Transverse colon (tissue), 4 donors: ENCODE measurements around the gene SYT12. TPM values are rescaled to one million over a fixed set of nuclear protein-coding genes. Genes with fewer than 3 reads are reported as not detected.
A peak's percentile ranks its signal among the peaks of the same experiment; 100 is the strongest.

Experiments
- DNase-seq: peaks from one replicate; pipeline ENCODE4 v3.0.0-alpha.2; 2019
- H3K27ac ChIP-seq, 4 donors: fragments of 200-600 bp; sonication (generic); 2 replicates each; pipeline ENCODE4 v1.5.1; 2016 to 2018; ENCODE audit warnings: inconsistent platforms in 4 of 4
- H3K27me3 ChIP-seq: fragments of 200-600 bp; sonication (generic); 2 replicates; pipeline ENCODE4 v1.5.1; 2017; ENCODE audit warnings: inconsistent platforms
- H3K36me3 ChIP-seq, 4 donors: fragments of 200-600 bp; sonication (generic); 2 replicates each; pipeline ENCODE4 v1.5.1; 2017 to 2019; ENCODE audit warnings: inconsistent platforms in 4 of 4
- H3K4me1 ChIP-seq, 4 donors: fragments of 200-600 bp; sonication (generic); 2 replicates each; pipeline ENCODE4 v1.5.1; 2017 to 2020; ENCODE audit warnings: inconsistent platforms in 4 of 4
- H3K4me3 ChIP-seq, 4 donors: fragments of 200-600 bp; sonication (generic); 1 replicate in 1 of 4; 2 replicates in 3 of 4; pipeline versions ENCODE4 v1.5.1 to v1.6.1; 2017 to 2019; ENCODE audit warnings: inconsistent platforms in 4 of 4
- H3K9me3 ChIP-seq, 2 donors: fragments of 200-600 bp; sonication (generic); 2 replicates each; pipeline ENCODE4 v1.5.1; 2017 to 2019; ENCODE audit warnings: inconsistent platforms in 2 of 2
- CTCF ChIP-seq, 5 experiments: fragments of 200-600 bp in 3 of 5; fragments of 450-650 bp in 2 of 5; sonication (generic) in 3 of 5; IDR thresholded peaks; 1 replicate in 2 of 5; 2 replicates in 3 of 5; pipeline ENCODE4 v1.5.1; 2016 to 2017; ENCODE audit warnings: antibody characterized with exemption in 5 of 5, inconsistent platforms in 3 of 5, mild to moderate bottlenecking in 2 of 5, moderate library complexity in 1 of 5
- EP300 ChIP-seq: sonication (generic); formaldehyde crosslinking; IDR thresholded peaks from one replicate; pipeline ENCODE4 v1.6.1; 2017; ENCODE audit warnings: antibody characterized with exemption, low read depth
- POLR2A ChIP-seq: fragments of 450-650 bp; IDR thresholded peaks from one replicate; pipeline ENCODE4 v1.6.1; 2016; ENCODE audit warnings: antibody characterized with exemption, mild to moderate bottlenecking, moderate library complexity
- POLR2AphosphoS5 ChIP-seq, 3 donors: sonication (generic); formaldehyde crosslinking; IDR thresholded peaks; one replicate each; pipeline ENCODE4 v1.6.1; 2016; ENCODE audit warnings: antibody characterized with exemption in 3 of 3
- WGBS, 2 donors: methylation state at CpG; one replicate each; pipeline ENCODE4 v1.1.5; 2018; ENCODE audit warnings: low coverage in 1 of 2; 5-methylcytosine and 5-hydroxymethylcytosine counted together
- in situ Hi-C, 4 donors: fragments of 200-750 bp; cut with MboI; loops; one replicate each; pipeline versions ENCODE4 v1.15.0 to v1.15.1; 2017; ENCODE audit warnings: low sequenced_read_pairs in 3 of 4, low pct_ligation_motif_present in 1 of 4, low pct_unique_long_range_greater_than_20kb in 1 of 4
- intact Hi-C: fragments of 100-400 bp; cut with DNase I; formaldehyde crosslinking; loops from one replicate; pipeline ENCODE4 v1.15.1; 2023; ENCODE audit warnings: low total_unique reads
- total RNA-seq, 4 donors: library from RNA; depleted of rRNA; stranded (reverse); fragments of >200 nt; gene quantifications; one replicate each; pipeline ENCODE4 v1.1.0, GENCODE V29; 2016

SYT12 gene
- total RNA-seq, 4 donors from 2014 or later, result not detected

- H3K27ac ChIP-seq, result no peak overlapping the region
- peak overlapping the region in 1 of 4 donors; percentile 47 for H3K4me3 ChIP-seq
- no peaks in the 10 kb centered on the region for H3K9me3 ChIP-seq
- no peak for TF ChIP-seq POLR2AphosphoS5 (IDR thresholded peaks at IDR 0.05)
- TF ChIP-seq EP300, result no peak
- WGBS, 2 donors, result 35% methylated on average over 6 of the region's 6 CpGs; no CpG with 5 or more reads in 1 of the 2 donors
- no peaks in the 10 kb centered on the region for H3K36me3 ChIP-seq
- intact Hi-C loops, result no loop called here
- DNase-seq, result no peak
- peaks cover 38% of the 10 kb centered on the region for H3K27me3 ChIP-seq
- H3K4me1 ChIP-seq, result peaks cover 7 to 20% (median 16%) of the 10 kb centered on the region in 4 donors
- in situ Hi-C loops, result loop anchor here in 1 of 4 donors (25.0 kb wide), 1 partner anchor 312 kb away; no protein-coding TSS in a partner anchor
These were observed 1.0 kb downstream of the SYT12 start for GRCh38 chr11:67023957-67024353.

GRCh38 chr11:67024410-67024809 is 1.5 kb downstream of the SYT12 start:
- DNase-seq, result no peak
- no peaks in the 10 kb centered on the region for H3K36me3 ChIP-seq
- H3K4me3 ChIP-seq, result no peak overlapping the region
- in situ Hi-C loops, result loop anchor here in 1 of 4 donors (25.0 kb wide), 1 partner anchor 312 kb away; no protein-coding TSS in a partner anchor
- TF ChIP-seq POLR2AphosphoS5 (IDR thresholded peaks at IDR 0.05) (no peak), EP300 (no peak), CTCF (IDR thresholded peaks at IDR 0.05) (no peak), POLR2A (no peak)
- peaks cover 38% of the 10 kb centered on the region for H3K27me3 ChIP-seq
- H3K27ac ChIP-seq, result no peak overlapping the region
- intact Hi-C loops, result no loop called here
- 52% methylated on average over 5 of the region's 5 CpGs; no CpG with 5 or more reads in 1 of the 2 donors for WGBS, 2 donors
- peaks cover 7 to 20% (median 16%) of the 10 kb centered on the region in 4 donors for H3K4me1 ChIP-seq
- H3K9me3 ChIP-seq, result no peaks in the 10 kb centered on the region

- in situ Hi-C loops (loop anchor here in 1 of 4 donors (25.0 kb wide), 1 partner anchor 313 kb away; no protein-coding TSS in a partner anchor), intact Hi-C loops (no loop called here)
- Histone ChIP-seq H3K4me3 (no peak overlapping the region), H3K27ac (no peak overlapping the region), H3K9me3 (no peaks in the 10 kb centered on the region), H3K27me3 (peaks cover 38% of the 10 kb centered on the region), H3K4me1 (peaks cover 7 to 20% (median 16%) of the 10 kb centered on the region in 4 donors), H3K36me3 (no peaks in the 10 kb centered on the region)
- WGBS, 2 donors, result 20 to 62% methylated on average over 1 of the region's 1 CpG
- DNase-seq, result no peak
- no peak for TF ChIP-seq POLR2AphosphoS5 (IDR thresholded peaks at IDR 0.05)
- TF ChIP-seq EP300, result no peak
- TF ChIP-seq CTCF (IDR thresholded peaks at IDR 0.05), result no peak
- no peak for TF ChIP-seq POLR2A
These were observed 2.0 kb downstream of the SYT12 start for GRCh38 chr11:67024966-67025365.

- H3K9me3 ChIP-seq, result no peaks in the 10 kb centered on the region
- no peak overlapping the region for H3K27ac ChIP-seq
- WGBS, 2 donors, result 76 to 96% methylated on average over 3 to 8 of the region's 8 CpGs
- H3K27me3 ChIP-seq, result peaks cover 38% of the 10 kb centered on the region
- DNase-seq, result no peak
- in situ Hi-C loops, result no loop called here
- no peak overlapping the region for H3K4me3 ChIP-seq
- H3K4me1 ChIP-seq, result peaks cover 7 to 20% (median 16%) of the 10 kb centered on the region in 4 donors
- intact Hi-C loops, result no loop called here
- no peaks in the 10 kb centered on the region for H3K36me3 ChIP-seq
- TF ChIP-seq POLR2A, result no peak
- TF ChIP-seq POLR2AphosphoS5 (IDR thresholded peaks at IDR 0.05), result no peak
- TF ChIP-seq EP300, result no peak
- TF ChIP-seq CTCF (IDR thresholded peaks at IDR 0.05), result no peak
These were observed 2.8 kb downstream of the SYT12 start for GRCh38 chr11:67025750-67026149.

GRCh38 chr11:67026941-67027340 is 4.0 kb downstream of the SYT12 start:
- Histone ChIP-seq H3K36me3 (no peaks in the 10 kb centered on the region), H3K4me3 (no peak overlapping the region), H3K27me3 (peaks cover 38% of the 10 kb centered on the region), H3K27ac (no peak overlapping the region), H3K9me3 (no peaks in the 10 kb centered on the region), H3K4me1 (peaks cover 7 to 19% (median 16%) of the 10 kb centered on the region in 4 donors)
- intact Hi-C loops, result no loop called here
- DNase-seq, result no peak
- in situ Hi-C loops, result no loop called here
- no peak for TF ChIP-seq EP300
- TF ChIP-seq POLR2A, result no peak
- TF ChIP-seq POLR2AphosphoS5 (IDR thresholded peaks at IDR 0.05), result no peak
- TF ChIP-seq CTCF (IDR thresholded peaks at IDR 0.05), result no peak
- WGBS, 2 donors, result 83% methylated on average over 5 of the region's 5 CpGs; no CpG with 5 or more reads in 1 of the 2 donors
